SK-N-SH treated with all-trans-retinoic acid at 6 μM for 48 hours (cell line): Measurements from ENCODE around the gene NTM.

Experiments used
- BACH2 ChIP-seq: fragments of 250-450 bp; sonication (Bioruptor Pico); IDR thresholded peaks from 2 replicates; pipeline ENCODE4 v1.9.0; 2021; ENCODE audit warnings: mild to moderate bottlenecking, borderline replicate concordance
- CSDC2 ChIP-seq: fragments of 250-450 bp; sonication (Bioruptor Pico); IDR thresholded peaks from 2 replicates; pipeline ENCODE4 v1.5.0; 2020; ENCODE audit warnings: mild to moderate bottlenecking, moderate library complexity
- OSR1 ChIP-seq: fragments of 250-450 bp; sonication (Bioruptor Pico); IDR thresholded peaks from 2 replicates; pipeline ENCODE4 v1.8.0; 2022; ENCODE audit warnings: moderate library complexity, mild to moderate bottlenecking, inconsistent platforms
- PPARA ChIP-seq: fragments of 250-450 bp; sonication (Bioruptor Pico); IDR thresholded peaks from 2 replicates; pipeline ENCODE4 v1.5.0; 2020; ENCODE audit warnings: mild to moderate bottlenecking, borderline replicate concordance
- RARB ChIP-seq: fragments of 250-450 bp; sonication (Bioruptor Pico); IDR thresholded peaks from 2 replicates; pipeline ENCODE4 v1.8.0; 2021; ENCODE audit warnings: mild to moderate bottlenecking, moderate library complexity
- SNAI2 ChIP-seq: fragments of 250-450 bp; sonication (Bioruptor Pico); IDR thresholded peaks from 2 replicates; pipeline ENCODE4 v1.5.0; 2020; ENCODE audit warnings: mild to moderate bottlenecking, moderate library complexity
- TF ChIP-seq, protein P1 (sequence below): fragments of 250-450 bp; sonication (Bioruptor Pico); IDR thresholded peaks from 2 replicates; pipeline ENCODE4 v1.5.1; 2020; ENCODE audit warnings: low read depth, mild to moderate bottlenecking, moderate library complexity
- TF ChIP-seq, protein P2 (sequence below): fragments of 250-450 bp; sonication (Bioruptor Pico); IDR thresholded peaks from 2 replicates; pipeline ENCODE4 v1.8.0; 2020; ENCODE audit warnings: mild to moderate bottlenecking, moderate library complexity, borderline replicate concordance
- TF ChIP-seq, protein P3 (sequence below): fragments of 250-450 bp; sonication (Bioruptor Pico); IDR thresholded peaks from 2 replicates; pipeline ENCODE4 v1.5.1; 2021; ENCODE audit warnings: mild to moderate bottlenecking, moderate library complexity

DNA sequence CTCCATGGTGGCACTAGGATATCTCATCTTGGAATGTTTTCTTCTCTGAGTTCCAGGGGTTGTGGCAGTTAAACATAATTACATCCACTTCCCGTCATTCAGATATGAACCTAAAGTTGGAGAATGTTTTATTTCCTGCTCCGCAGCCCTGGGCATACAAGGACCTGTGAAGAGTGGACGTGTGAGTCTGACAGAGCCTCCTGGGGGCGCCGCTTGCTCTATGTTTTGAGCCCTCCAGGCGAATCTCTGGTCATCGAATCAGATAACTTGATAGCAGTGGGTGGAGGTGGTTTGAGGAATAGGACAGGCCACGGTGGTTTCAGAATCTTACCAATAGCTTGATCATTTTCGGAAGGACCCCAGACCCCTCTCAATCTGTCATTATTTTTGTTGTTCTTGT, 174.2 kb downstream of the NTM start:
- TF ChIP-seq, protein P1, sequence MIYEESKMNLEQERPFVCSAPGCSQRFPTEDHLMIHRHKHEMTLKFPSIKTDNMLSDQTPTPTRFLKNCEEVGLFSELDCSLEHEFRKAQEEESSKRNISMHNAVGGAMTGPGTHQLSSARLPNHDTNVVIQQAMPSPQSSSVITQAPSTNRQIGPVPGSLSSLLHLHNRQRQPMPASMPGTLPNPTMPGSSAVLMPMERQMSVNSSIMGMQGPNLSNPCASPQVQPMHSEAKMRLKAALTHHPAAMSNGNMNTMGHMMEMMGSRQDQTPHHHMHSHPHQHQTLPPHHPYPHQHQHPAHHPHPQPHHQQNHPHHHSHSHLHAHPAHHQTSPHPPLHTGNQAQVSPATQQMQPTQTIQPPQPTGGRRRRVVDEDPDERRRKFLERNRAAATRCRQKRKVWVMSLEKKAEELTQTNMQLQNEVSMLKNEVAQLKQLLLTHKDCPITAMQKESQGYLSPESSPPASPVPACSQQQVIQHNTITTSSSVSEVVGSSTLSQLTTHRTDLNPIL (CRISPR knock-in tag), result no peak
- no peak for TF ChIP-seq SNAI2 (CRISPR knock-in tag)
- TF ChIP-seq BACH2, result no peak
- TF ChIP-seq CSDC2 (CRISPR knock-in tag), result no peak
- no peak for TF ChIP-seq RARB
- TF ChIP-seq, protein P2, sequence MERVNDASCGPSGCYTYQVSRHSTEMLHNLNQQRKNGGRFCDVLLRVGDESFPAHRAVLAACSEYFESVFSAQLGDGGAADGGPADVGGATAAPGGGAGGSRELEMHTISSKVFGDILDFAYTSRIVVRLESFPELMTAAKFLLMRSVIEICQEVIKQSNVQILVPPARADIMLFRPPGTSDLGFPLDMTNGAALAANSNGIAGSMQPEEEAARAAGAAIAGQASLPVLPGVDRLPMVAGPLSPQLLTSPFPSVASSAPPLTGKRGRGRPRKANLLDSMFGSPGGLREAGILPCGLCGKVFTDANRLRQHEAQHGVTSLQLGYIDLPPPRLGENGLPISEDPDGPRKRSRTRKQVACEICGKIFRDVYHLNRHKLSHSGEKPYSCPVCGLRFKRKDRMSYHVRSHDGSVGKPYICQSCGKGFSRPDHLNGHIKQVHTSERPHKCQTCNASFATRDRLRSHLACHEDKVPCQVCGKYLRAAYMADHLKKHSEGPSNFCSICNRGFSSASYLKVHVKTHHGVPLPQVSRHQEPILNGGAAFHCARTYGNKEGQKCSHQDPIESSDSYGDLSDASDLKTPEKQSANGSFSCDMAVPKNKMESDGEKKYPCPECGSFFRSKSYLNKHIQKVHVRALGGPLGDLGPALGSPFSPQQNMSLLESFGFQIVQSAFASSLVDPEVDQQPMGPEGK (CRISPR knock-in tag), result no peak
- no peak for TF ChIP-seq PPARA (CRISPR knock-in tag)
- TF ChIP-seq, protein P3, sequence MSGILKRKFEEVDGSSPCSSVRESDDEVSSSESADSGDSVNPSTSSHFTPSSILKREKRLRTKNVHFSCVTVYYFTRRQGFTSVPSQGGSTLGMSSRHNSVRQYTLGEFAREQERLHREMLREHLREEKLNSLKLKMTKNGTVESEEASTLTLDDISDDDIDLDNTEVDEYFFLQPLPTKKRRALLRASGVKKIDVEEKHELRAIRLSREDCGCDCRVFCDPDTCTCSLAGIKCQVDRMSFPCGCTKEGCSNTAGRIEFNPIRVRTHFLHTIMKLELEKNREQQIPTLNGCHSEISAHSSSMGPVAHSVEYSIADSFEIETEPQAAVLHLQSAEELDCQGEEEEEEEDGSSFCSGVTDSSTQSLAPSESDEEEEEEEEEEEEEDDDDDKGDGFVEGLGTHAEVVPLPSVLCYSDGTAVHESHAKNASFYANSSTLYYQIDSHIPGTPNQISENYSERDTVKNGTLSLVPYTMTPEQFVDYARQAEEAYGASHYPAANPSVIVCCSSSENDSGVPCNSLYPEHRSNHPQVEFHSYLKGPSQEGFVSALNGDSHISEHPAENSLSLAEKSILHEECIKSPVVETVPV (CRISPR knock-in tag), result no peak
- no peak for TF ChIP-seq OSR1
